Smooth muscle cell (in vitro differentiated cells): Measurements from ENCODE around the gene ATXN7. TPM values are rescaled to one million over a fixed set of nuclear protein-coding genes. Genes with fewer than 3 reads are reported as not detected.

Experiments
- DNase-seq: peaks from one replicate; lab custom pipeline; 2025; ENCODE audit not compliant: unreplicated experiment; lab: John Stamatoyannopoulos, UW
- H2AFZ ChIP-seq: fragments of 200-600 bp; sonication (generic); 2 replicates; pipeline ENCODE4 v1.6.0; 2016; ENCODE audit warnings: antibody characterized with exemption, low read depth, mild to moderate bottlenecking
- H3F3A ChIP-seq: fragments of 200-600 bp; sonication (generic); 2 replicates; pipeline ENCODE4 v1.6.0; 2017; ENCODE audit warnings: antibody characterized with exemption, low read depth
- H3K27ac ChIP-seq: fragments of 200-600 bp; sonication (generic); 2 replicates; pipeline ENCODE4 v1.5.1; 2016; ENCODE audit warnings: low read depth, mild to moderate bottlenecking
- H3K27me3 ChIP-seq: fragments of 200-600 bp; sonication (generic); 2 replicates; pipeline ENCODE4 v1.6.1; 2016; ENCODE audit warnings: low read depth, mild to moderate bottlenecking
- H3K36me3 ChIP-seq: fragments of 200-600 bp; sonication (generic); 2 replicates; pipeline ENCODE4 v1.5.1; 2016; ENCODE audit warnings: low read depth
- H3K4me1 ChIP-seq: fragments of 200-600 bp; sonication (generic); 2 replicates; pipeline ENCODE4 v1.5.1; 2016; ENCODE audit warnings: low read depth
- H3K4me2 ChIP-seq: fragments of 200-600 bp; sonication (generic); 2 replicates; pipeline ENCODE4 v1.6.0; 2016; ENCODE audit warnings: mild to moderate bottlenecking
- H3K4me3 ChIP-seq: fragments of 200-600 bp; sonication (generic); 2 replicates; pipeline ENCODE4 v1.5.1; 2016; ENCODE audit warnings: mild to moderate bottlenecking
- H3K79me2 ChIP-seq: fragments of 200-600 bp; sonication (generic); 2 replicates; pipeline ENCODE4 v1.6.0; 2016; ENCODE audit warnings: low read depth, mild to moderate bottlenecking
- H3K9ac ChIP-seq: fragments of 200-600 bp; sonication (generic); 2 replicates; pipeline ENCODE4 v1.6.0; 2016; ENCODE audit warnings: low read depth
- H3K9me3 ChIP-seq: fragments of 200-600 bp; sonication (generic); replicated peaks from 2 replicates; pipeline ENCODE4 v1.5.1; 2016; ENCODE audit warnings: low read depth
- H4K20me1 ChIP-seq: fragments of 200-600 bp; sonication (generic); 2 replicates; pipeline ENCODE4 v1.6.0; 2016; ENCODE audit warnings: low read depth
- CTCF ChIP-seq: fragments of 200-600 bp; sonication (generic); IDR thresholded peaks from 2 replicates; pipeline ENCODE4 v1.5.1; 2017; ENCODE audit warnings: borderline replicate concordance, mild to moderate bottlenecking, antibody characterized with exemption; ENCODE audit not compliant: insufficient read depth, poor library complexity, severe bottlenecking
- WGBS: methylation state at CpG from one replicate; pipeline ENCODE4 v1.1.7; 2016; ENCODE audit warnings: low lambda C conversion rate; 5-methylcytosine and 5-hydroxymethylcytosine counted together
- polyA plus RNA-seq: library from polyadenylated mRNA; unstranded; fragments of >200 nt; fragmentation: Nextera tagmentation; extraction: Ambion mirVana; gene quantifications from 2 replicates; pipeline ENCODE4 v1.2.1, GENCODE V29; 2016
- total RNA-seq: library from RNA; depleted of rRNA; stranded (reverse); fragments of >200 nt; gene quantifications from 2 replicates; pipeline ENCODE4 v1.2.3, GENCODE V29; 2014

The ATXN7 gene
- total and polyA plus RNA-seq, 2 experiments from 2014 or later = 3.6 to 14.1 TPM

- Histone ChIP-seq H3K36me3 (no peaks in the 10 kb centered on the region), H3K27me3 (no peaks in the 10 kb centered on the region), H3K4me3 (no peak overlapping the region), H3K4me1 (no peaks in the 10 kb centered on the region), H3K27ac (no peak overlapping the region), H3K9ac (no peak overlapping the region), H3K4me2 (no peak overlapping the region), H4K20me1 (peaks cover 18% of the 10 kb centered on the region), H3F3A (no peaks in the 10 kb centered on the region), H3K79me2 (peaks cover 31% of the 10 kb centered on the region), H2AFZ (no peak overlapping the region), H3K9me3 (no peaks in the 10 kb centered on the region)
- 28% methylated on average over 1 of the region's 1 CpG for WGBS
- TF ChIP-seq CTCF = no peak
- no peak for DNase-seq
These were observed 8.2 kb upstream of the ATXN7 start for GRCh38 chr3:63855333-63855940.

- no peaks in the 10 kb centered on the region for H3K4me1 ChIP-seq
- no peaks in the 10 kb centered on the region for H3K36me3 ChIP-seq
- no peaks in the 10 kb centered on the region for H3K9me3 ChIP-seq
- peaks cover 46% of the 10 kb centered on the region for H3K79me2 ChIP-seq
- H3K9ac ChIP-seq = no peak overlapping the region
- no peaks in the 10 kb centered on the region for H3K27me3 ChIP-seq
- TF ChIP-seq CTCF = no peak
- H2AFZ ChIP-seq = no peak overlapping the region
- no peak overlapping the region for H3K4me3 ChIP-seq
- no peak overlapping the region for H3K4me2 ChIP-seq
- H4K20me1 ChIP-seq = peaks cover 19% of the 10 kb centered on the region
- no peak overlapping the region for H3K27ac ChIP-seq
- H3F3A ChIP-seq = no peaks in the 10 kb centered on the region
- DNase-seq = no peak
- WGBS = 95% methylated on average over 2 of the region's 2 CpGs
These were observed 6.4 kb upstream of the ATXN7 start for GRCh38 chr3:63857311-63857710.

- Histone ChIP-seq H3K4me1 (peaks cover 6% of the 10 kb centered on the region), H3K27me3 (no peaks in the 10 kb centered on the region), H3K36me3 (no peaks in the 10 kb centered on the region), H3K27ac (no peak overlapping the region), H3K4me2 (no peak overlapping the region), H3K9me3 (no peaks in the 10 kb centered on the region), H4K20me1 (peaks cover 14% of the 10 kb centered on the region), H3K4me3 (no peak overlapping the region), H3K9ac (no peak overlapping the region), H3K79me2 (peaks cover 70% of the 10 kb centered on the region), H2AFZ (no peak overlapping the region), H3F3A (no peaks in the 10 kb centered on the region)
- no peak for TF ChIP-seq CTCF
- 72% methylated on average over 3 of the region's 3 CpGs for WGBS
- DNase-seq = no peak
These were observed 2.9 kb upstream of the ATXN7 start for GRCh38 chr3:63860776-63861175.

- no peaks in the 10 kb centered on the region for H3F3A ChIP-seq
- no peak overlapping the region for H2AFZ ChIP-seq
- H3K27ac ChIP-seq = no peak overlapping the region
These were observed 2.4 kb upstream of the ATXN7 start for GRCh38 chr3:63861306-63861705.

More at GRCh38 chr3:63861306-63861705, 2.4 kb upstream of the ATXN7 start:
- H3K4me1 ChIP-seq = peaks cover 6% of the 10 kb centered on the region
- no peak overlapping the region for H3K9ac ChIP-seq
- H3K9me3 ChIP-seq = no peaks in the 10 kb centered on the region
- no peak for DNase-seq
- H3K36me3 ChIP-seq = no peaks in the 10 kb centered on the region
- WGBS = 70% methylated on average over 5 of the region's 5 CpGs
- H4K20me1 ChIP-seq = peaks cover 15% of the 10 kb centered on the region
- peaks cover 70% of the 10 kb centered on the region for H3K79me2 ChIP-seq
- no peak overlapping the region for H3K4me2 ChIP-seq
- no peak for TF ChIP-seq CTCF
- no peak overlapping the region for H3K4me3 ChIP-seq
- no peaks in the 10 kb centered on the region for H3K27me3 ChIP-seq
